Thyroid gland (tissue), 4 donors: ENCODE results near the gene SIPA1. TPM values are rescaled to one million over a fixed set of nuclear protein-coding genes. Genes with fewer than 3 reads are reported as not detected.
"Not testable (repeated sequence)": the region's sequence is repeated elsewhere in the genome, so short reads cannot be mapped to it uniquely, and the experiment has no call there.

ENCODE experiments used
- DNase-seq, 2 donors: peaks; one replicate each; pipeline ENCODE4 v3.0.0-alpha.2; 2019
- H3K27ac ChIP-seq, 3 donors: fragments of 200-600 bp; sonication (generic); 1 replicate in 2 of 3; 2 replicates in 1 of 3; pipeline ENCODE4 v1.5.1; 2016 to 2019; ENCODE audit warnings: mild to moderate bottlenecking in 1 of 3, moderate library complexity in 1 of 3
- H3K27me3 ChIP-seq: fragments of 200-600 bp; sonication (generic); one replicate; pipeline ENCODE4 v1.5.1; 2019
- H3K36me3 ChIP-seq, 2 donors: fragments of 200-600 bp; sonication (generic); one replicate each; pipeline ENCODE4 v1.5.1; 2016 to 2019
- H3K4me1 ChIP-seq, 2 donors: fragments of 200-600 bp; sonication (generic); one replicate each; pipeline ENCODE4 v1.5.1; 2017 to 2019
- H3K4me3 ChIP-seq, 3 donors: fragments of 200-600 bp; sonication (generic); replicated peaks in 1 of 3; 1 replicate in 2 of 3; 2 replicates in 1 of 3; pipeline ENCODE4 v1.5.1; 2016; ENCODE audit warnings: mild to moderate bottlenecking in 1 of 3
- H3K9me3 ChIP-seq: fragments of 200-600 bp; sonication (generic); one replicate; pipeline ENCODE4 v1.5.1; 2017
- CTCF ChIP-seq, 6 experiments: fragments of 200-600 bp in 3 of 6; fragments of 450-650 bp in 3 of 6; sonication (generic) in 3 of 6; IDR thresholded peaks; one replicate each; pipeline ENCODE4 v1.5.1; 2016 to 2019; ENCODE audit warnings: antibody characterized with exemption in 6 of 6, mild to moderate bottlenecking in 2 of 6, inconsistent platforms in 1 of 6, moderate library complexity in 1 of 6
- POLR2A ChIP-seq, 2 donors: fragments of 450-650 bp; IDR thresholded peaks; one replicate each; pipeline ENCODE4 v1.6.1; 2017; ENCODE audit warnings: antibody characterized with exemption in 2 of 2, mild to moderate bottlenecking in 2 of 2, moderate library complexity in 1 of 2
- WGBS, 2 donors: methylation state at CpG; one replicate each; pipeline ENCODE4 v1.1.5; 2017; 5-methylcytosine and 5-hydroxymethylcytosine counted together
- intact Hi-C: fragments of 100-400 bp; cut with DNase I; formaldehyde crosslinking; loops from one replicate; pipeline ENCODE4 v1.15.1; 2023
- total RNA-seq, 4 donors: library from RNA; depleted of rRNA; stranded (reverse); fragments of >200 nt; gene quantifications; one replicate each; pipeline ENCODE4 v1.2.3, GENCODE V29; 2016

The SIPA1 gene
- total RNA-seq, 4 donors from 2014 or later, result 19.2 to 40.6 (median 32.7) TPM

GRCh38 chr11:65657426-65657825 lies 19.5 kb downstream of the SIPA1 start:
- peaks cover 29 to 34% of the 10 kb centered on the region in 2 donors for H3K4me1 ChIP-seq
- TF ChIP-seq CTCF (IDR thresholded peaks at IDR 0.05), result no peak
- TF ChIP-seq POLR2A (IDR thresholded peaks at IDR 0.05), result no peak
- no peak overlapping the region for H3K27ac ChIP-seq
- no peaks in the 10 kb centered on the region for H3K27me3 ChIP-seq
- no peak overlapping the region for H3K4me3 ChIP-seq
- peaks cover 61 to 68% of the 10 kb centered on the region in 2 donors for H3K36me3 ChIP-seq
- no peak for DNase-seq
- 96 to 97% methylated on average over 7 of the region's 7 CpGs for WGBS, 2 donors
- no peaks in the 10 kb centered on the region for H3K9me3 ChIP-seq
- intact Hi-C loops, result no loop called here

- intact Hi-C loops, result no loop called here
These were observed 20.5 kb downstream of the SIPA1 start for GRCh38 chr11:65658174-65659021.

GRCh38 chr11:65660038-65660437 lies 22.1 kb downstream of the SIPA1 start:
- no peak overlapping the region for H3K4me3 ChIP-seq
- no peak overlapping the region for H3K27ac ChIP-seq
- H3K27me3 ChIP-seq, result no peaks in the 10 kb centered on the region
- H3K36me3 ChIP-seq, result peaks cover 52 to 57% of the 10 kb centered on the region in 2 donors
- TF ChIP-seq POLR2A (IDR thresholded peaks at IDR 0.05), result no peak
- TF ChIP-seq CTCF (IDR thresholded peaks at IDR 0.05), result no peak
- DNase-seq, result no peak
- WGBS, 2 donors, result 92 to 97% methylated on average over 7 to 9 of the region's 9 CpGs
- intact Hi-C loops, result no loop called here
- peaks cover 12 to 22% of the 10 kb centered on the region in 2 donors for H3K4me1 ChIP-seq
- no peaks in the 10 kb centered on the region for H3K9me3 ChIP-seq

More at GRCh38 chr11:65658174-65659021, 20.5 kb downstream of the SIPA1 start:
- no peaks in the 10 kb centered on the region for H3K27me3 ChIP-seq
- 89 to 92% methylated on average over 11 to 13 of the region's 21 CpGs for WGBS, 2 donors
- no peak overlapping the region for H3K27ac ChIP-seq
- peaks cover 24 to 28% of the 10 kb centered on the region in 2 donors for H3K4me1 ChIP-seq
- TF ChIP-seq CTCF (IDR thresholded peaks at IDR 0.05) (no peak), POLR2A (IDR thresholded peaks at IDR 0.05) (no peak)
- H3K9me3 ChIP-seq, result no peaks in the 10 kb centered on the region
- H3K36me3 ChIP-seq, result peaks cover 61 to 68% of the 10 kb centered on the region in 2 donors
- H3K4me3 ChIP-seq, result no peak overlapping the region
- no peak for DNase-seq

- intact Hi-C loops, H3K4me3 ChIP-seq: not testable (repeated sequence)
These were observed 23.0 kb downstream of the SIPA1 start for GRCh38 chr11:65660908-65661307.

GRCh38 chr11:65661599-65662246 lies 23.8 kb downstream of the SIPA1 start:
- intact Hi-C loops, result no loop called here
- H3K27ac ChIP-seq, result peak overlapping the region; percentile 92 to 96 (median 95)
- H3K36me3 ChIP-seq, result peaks cover 37 to 40% of the 10 kb centered on the region in 2 donors
- H3K27me3 ChIP-seq, result no peaks in the 10 kb centered on the region
- DNase-seq, result no peak
- 50 to 61% methylated on average over 6 to 14 of the region's 25 CpGs for WGBS, 2 donors
- no peaks in the 10 kb centered on the region for H3K9me3 ChIP-seq
- H3K4me1 ChIP-seq, result peaks cover 12 to 21% of the 10 kb centered on the region in 2 donors
- TF ChIP-seq POLR2A (IDR thresholded peaks at IDR 0.05), result no peak
- TF ChIP-seq CTCF (IDR thresholded peaks at IDR 0.05), result no peak
- peak overlapping the region; percentile 75 to 88 (median 78) for H3K4me3 ChIP-seq

More at GRCh38 chr11:65660908-65661307, 23.0 kb downstream of the SIPA1 start:
- not testable (repeated sequence) for H3K9me3 ChIP-seq, DNase-seq, H3K27me3 ChIP-seq
- H3K36me3 ChIP-seq, result peaks cover 43 to 48% of the 10 kb centered on the region in 2 donors
- H3K27ac ChIP-seq, result peak overlapping the region in 1 of 3 donors; percentile 95
- 90 to 91% methylated on average over 9 of the region's 9 CpGs for WGBS, 2 donors
- H3K4me1 ChIP-seq, result peaks cover 12 to 21% of the 10 kb centered on the region in 2 donors
